Measurements from ENCODE around the gene IGFBP6.

IGFBP6 gene

DNA sequence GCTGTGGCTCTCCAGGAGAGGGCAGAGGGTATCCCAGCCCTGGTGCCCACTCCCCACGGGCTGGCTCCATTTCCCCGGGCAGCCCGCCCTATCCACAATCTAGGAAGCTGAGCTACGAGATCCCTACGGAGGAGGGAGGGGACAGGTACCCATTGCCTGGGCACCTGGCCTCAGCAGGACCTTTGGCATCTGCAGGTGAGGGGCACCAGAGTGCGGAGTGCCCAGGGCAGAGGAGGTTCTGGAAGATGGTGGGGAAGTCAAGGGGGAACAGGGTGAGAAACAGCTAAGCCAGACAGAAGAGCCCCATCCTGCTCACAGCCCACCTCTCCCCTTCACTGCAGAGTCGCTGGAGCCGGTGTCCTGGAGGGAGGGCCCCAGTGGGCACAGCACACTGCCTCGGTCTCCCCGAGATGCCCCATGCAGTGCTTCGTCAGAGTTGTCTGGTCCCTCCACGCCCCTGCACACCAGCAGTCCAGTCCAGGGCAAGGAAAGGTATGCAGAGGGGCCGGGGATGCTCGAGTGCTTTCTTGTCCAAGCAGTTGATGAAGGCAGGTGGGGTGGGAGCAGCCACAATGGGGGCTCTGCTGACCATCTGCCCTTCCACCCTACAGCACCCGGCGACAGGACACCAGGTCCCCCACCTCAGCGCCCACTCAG is 37.3 kb upstream of the IGFBP6 start:
- DNase-seq = no peak

DNA sequence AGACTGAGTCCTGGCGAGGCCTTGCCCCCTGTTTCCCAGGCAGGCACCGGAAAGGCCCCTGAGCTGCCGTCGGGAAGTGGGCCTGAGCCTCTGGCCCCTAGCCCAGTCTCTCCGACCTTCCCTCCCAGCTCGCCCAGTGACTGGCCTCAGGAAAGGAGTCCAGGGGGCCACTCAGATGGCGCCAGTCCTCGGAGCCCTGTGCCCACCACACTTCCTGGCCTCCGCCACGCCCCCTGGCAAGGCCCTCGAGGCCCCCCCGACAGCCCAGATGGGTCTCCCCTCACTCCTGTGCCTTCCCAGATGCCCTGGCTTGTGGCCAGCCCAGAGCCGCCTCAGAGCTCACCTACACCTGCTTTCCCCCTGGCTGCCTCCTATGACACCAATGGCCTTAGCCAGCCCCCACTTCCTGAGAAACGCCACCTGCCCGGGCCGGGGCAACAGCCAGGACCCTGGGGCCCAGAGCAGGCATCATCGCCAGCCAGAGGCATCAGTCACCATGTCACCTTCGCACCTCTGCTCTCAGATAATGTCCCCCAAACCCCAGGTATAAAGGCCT is 36.7 kb upstream of the IGFBP6 start:
- peak; percentile 62 for DNase-seq

DNA sequence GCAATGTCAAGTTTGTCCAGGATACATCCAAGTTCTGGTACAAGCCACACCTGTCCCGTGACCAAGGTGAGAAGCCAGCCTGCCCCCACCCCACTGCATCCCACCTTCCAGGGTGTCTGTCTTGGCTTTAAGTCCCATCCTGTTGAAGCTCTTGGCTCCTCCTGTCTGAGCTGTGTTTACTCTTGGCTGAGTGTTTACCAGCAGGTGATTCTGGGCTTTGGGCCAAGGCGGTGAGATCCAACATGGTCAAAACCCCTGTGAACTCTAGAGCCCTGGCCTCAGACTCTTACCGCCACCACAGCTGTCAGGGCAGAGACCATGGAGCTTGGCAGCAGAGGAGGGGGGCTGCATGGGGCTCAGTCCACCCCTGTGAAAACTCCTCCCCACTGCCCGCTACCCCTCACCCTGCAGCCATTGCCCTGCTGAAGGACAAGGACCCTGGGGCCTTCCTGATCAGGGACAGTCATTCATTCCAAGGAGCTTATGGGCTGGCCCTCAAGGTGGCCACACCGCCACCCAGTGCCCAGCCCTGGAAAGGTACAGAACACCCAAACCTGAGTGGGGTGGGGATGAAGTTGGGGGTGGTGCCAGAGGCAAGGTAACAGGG is 36.0 kb upstream of the IGFBP6 start:
- DNase-seq = peak; percentile 87

DNA sequence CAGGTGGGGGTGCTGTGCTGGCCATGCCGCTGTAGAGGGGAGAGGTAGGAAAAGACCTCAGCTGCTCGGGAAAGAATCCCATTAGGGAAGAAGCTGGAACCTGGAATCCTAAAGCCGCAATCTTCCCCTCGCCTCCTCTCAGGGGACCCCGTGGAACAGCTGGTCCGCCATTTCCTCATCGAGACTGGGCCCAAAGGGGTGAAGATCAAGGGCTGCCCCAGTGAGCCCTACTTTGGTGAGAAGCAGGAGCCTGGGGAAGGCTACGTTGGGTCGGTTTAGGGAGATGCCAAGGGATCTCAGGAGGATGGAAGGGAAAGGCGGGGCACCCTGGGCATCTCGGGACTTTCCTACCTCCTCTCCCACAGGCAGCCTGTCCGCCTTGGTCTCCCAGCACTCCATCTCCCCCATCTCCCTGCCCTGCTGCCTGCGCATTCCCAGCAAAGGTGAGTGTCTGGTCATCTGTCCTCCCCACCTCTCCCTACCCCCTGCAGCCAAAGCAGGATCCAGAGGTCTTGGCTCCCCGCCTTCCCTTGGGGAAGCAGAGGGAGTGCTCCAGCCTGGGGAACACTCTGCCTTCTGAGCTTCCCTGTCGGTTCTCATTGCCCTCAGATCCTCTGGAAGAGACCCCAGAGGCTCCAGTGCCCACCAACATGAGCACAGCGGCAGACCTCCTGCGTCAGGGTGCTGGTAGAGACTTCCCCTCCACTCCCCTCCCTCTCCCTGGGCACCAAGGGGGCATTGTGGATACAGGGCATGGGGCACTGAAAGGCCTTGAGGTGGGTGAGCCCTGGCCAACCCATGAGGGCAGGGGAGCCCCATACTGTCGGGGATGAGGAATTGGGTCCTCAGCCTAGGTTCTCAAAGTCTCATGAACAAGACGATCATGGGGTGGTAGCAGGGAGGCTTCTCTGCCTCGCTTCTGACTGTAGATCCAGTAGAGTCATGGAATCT is 35.2 kb upstream of the IGFBP6 start:
- no peak for DNase-seq

DNA sequence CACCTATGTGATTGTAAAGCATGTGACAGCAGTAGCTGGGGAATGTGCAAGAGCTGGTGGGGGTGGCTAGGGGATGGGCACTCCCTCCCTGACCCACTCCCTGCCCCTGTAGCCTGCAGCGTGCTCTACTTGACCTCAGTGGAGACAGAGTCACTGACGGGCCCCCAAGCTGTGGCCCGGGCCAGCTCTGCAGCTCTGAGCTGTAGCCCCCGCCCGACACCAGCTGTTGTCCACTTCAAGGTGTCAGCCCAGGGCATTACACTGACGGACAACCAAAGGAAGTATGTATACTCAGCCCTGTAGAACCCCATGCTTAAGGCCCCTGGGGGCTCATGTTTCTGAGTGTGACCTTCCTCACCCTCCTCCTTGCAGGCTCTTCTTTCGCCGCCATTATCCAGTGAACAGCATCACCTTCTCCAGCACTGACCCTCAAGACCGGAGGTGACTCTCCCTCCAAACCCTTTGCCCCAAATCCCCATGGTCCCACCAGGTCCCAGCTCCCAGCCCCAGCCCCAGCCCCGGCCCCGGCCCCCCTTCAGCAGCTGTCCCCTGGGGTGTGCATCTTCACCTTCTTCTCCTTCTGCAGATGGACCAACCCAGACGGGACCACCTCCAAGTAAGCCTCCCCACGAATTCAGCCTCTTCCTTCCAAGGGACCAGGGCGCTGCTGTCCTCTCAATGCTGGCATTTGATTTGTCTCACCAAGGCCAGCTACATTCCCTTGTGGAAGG is 34.3 kb upstream of the IGFBP6 start:
- DNase-seq = no peak

DNA sequence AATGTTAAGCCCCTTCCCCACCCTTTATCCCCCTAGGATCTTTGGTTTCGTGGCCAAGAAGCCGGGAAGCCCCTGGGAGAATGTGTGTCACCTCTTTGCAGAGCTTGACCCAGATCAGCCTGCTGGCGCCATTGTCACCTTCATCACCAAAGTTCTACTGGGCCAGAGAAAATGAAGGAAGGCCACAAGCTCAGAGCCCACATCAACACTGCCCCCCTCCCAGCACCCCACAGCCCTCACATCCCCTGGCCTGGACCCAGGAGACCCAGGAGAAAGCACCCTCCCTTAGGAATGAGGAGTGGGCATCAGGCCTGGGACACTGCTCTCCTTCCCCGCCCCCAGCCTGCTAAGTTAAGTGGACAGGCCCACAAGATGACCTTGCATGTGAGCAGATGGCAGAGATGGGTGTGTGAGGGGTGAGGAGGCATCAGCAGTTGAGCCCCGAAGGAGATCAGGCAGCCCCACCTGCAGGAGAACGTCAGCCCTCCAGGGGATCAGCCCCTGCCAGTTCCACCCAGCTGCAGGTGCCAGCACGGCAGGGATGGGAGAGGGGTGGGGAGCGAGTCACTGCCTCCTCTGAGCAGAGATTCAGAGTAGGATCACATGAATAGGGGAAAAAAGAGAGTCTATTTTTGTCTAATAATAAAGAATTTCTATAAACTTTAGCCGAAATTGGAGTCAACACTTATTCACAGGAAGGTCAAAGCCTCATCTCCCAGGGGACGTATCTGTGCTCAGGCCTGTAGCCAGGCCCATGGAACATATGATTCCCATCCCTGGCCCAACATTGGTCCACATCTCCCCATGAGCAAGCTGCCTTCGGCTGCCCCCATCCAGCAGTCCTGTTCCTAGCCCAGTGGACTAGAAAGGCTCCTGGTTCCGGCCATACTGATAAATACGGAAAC is 33.5 kb upstream of the IGFBP6 start:
- peak; percentile 62 for DNase-seq

DNA sequence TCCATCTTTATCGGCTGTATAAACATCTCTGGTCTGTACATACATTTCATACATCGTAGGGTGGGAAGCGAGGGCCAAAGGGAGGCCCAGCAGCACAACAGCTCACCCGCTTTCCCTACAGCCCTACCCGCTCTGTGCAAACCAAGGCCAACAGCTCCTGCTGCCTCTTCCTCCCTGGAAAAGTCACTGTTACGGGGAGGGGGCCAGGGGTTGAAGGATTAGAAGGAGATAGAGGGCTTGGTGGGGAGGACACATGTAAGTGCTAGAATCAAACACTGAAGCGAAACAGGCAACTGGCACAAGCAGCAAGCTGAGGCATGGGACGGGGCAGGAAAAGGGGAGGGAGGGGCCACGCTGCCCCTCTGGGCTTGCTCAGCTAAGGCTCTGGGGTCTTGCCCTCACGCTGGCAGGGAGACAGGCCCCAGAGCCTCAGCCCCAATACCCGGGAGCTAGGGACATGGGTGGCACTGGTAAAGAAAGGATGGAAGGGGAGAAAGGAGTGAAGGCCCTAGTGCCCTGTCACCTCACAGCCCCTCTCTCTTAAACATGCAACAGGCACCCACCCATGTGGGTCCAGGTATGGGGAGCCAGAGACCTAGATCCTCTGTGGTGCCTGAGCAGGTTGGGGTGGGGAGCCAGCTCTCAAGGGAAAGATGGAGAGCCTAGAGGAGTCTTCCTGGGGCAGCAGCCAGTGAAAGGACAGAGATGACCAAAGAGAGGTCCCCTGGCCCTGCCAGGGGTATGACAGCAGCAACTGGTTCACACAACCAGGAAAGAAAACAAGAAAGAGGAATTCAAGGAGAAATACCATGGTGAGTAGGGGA is 32.6 kb upstream of the IGFBP6 start:
- DNase-seq = no peak

DNA sequence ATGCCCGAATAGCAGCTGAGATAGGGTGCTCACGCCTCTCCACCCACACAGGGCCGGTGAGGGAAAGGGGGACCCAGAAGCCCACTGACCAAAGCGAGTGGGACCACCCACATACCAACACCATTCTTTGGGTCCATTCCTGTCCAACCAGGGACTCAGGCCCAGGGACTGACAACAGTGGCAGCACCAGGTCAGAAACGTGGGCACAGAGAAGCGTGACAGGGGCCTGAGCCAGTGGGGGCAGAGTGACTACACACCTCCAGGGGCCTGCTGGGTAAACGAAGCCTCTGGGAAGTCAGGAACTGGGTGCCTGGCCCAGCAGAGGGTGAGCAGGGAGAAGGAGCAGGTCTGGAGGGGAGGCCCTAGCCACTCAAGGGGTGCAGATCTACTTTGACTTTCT is 32.0 kb upstream of the IGFBP6 start:
- no peak for DNase-seq

DNA sequence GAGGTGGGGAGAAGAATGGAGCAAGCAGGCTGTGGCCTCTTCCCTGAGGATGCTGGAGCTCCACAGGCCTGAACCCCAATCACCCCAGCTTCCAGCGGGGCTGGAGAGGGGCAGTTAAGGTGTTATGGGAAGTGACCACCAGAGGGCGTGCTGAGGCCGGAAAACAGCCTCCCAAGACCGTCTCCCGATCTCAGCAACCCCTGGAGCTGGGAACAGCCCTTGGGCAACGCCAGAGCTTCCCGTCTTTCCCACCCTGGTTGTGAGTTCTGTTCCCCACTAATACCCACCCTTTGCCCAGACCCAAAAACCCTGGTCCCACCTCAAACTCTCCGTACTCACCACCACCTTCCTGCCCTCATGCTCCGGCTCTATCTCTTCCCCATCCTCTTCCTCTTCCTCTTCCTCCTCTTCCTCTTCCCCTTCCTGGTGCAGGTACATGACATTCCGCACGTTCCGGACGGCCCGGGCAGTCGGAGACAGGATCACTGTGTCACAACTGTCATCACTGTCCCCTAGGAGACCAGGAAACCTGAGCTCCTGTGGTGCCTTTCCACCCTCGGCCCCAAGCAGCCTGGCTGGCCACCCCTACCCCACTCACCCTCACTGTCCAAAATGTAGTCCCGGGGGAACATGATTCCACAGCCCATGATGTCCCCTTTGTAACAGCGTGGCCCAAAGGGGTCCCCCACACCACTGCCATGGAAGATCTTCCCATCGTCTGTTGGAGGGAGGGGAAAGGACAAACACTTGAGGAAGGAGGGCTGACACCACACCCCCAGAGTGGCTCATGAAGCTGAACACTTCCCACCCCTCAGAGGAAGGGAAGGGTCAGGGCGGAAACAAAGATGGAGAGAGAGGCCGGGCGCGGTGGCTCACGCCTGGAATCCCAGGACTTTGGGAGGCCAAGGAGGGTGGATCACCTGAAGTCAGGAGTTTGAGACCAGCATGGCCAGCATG is 31.2 kb upstream of the IGFBP6 start:
- peak; percentile 69 for DNase-seq

DNA sequence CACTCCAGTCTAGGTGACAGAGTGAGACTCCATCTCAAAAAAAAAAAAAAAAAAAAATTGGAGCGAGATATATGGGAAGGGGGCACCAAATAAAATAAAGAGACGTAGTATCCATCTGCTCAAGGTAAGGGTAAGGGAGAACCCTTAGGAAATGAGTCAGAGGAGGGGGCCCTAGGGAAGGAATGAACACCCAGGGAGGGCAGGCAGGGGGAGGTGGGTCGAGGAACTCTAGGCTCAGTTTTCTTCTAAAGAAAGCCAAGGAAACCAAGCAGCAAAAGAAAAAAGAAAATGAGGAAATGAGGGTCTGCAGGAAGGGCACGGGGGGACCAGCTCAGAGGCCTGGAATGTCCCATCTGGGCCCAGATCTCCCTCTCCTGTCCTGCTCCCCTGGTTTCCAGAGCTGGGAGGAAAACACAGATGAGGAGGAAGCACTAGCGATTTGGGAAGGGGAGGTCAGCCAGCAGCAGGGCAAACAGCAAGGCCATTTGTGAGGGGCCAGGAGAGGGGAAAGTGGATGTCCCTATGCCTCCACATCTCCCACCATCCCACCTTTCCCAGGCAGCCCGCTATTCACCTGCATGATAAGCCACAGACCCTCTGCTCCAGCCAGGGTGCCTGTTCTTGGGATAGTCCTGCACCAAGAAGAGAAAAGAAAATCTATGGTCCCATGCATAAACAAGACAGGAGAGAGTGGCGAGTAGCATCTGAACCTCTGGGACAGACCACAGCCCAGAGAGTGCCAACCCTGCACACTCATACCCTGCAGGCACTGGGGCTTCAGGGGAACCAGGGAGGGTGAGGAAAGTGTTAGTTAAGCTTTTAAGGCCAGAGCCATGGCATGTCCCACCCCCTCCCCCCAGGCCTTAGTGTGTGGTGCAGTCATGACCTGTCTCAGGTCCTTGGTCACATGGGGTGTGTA is 30.1 kb upstream of the IGFBP6 start:
- no peak for DNase-seq

DNA sequence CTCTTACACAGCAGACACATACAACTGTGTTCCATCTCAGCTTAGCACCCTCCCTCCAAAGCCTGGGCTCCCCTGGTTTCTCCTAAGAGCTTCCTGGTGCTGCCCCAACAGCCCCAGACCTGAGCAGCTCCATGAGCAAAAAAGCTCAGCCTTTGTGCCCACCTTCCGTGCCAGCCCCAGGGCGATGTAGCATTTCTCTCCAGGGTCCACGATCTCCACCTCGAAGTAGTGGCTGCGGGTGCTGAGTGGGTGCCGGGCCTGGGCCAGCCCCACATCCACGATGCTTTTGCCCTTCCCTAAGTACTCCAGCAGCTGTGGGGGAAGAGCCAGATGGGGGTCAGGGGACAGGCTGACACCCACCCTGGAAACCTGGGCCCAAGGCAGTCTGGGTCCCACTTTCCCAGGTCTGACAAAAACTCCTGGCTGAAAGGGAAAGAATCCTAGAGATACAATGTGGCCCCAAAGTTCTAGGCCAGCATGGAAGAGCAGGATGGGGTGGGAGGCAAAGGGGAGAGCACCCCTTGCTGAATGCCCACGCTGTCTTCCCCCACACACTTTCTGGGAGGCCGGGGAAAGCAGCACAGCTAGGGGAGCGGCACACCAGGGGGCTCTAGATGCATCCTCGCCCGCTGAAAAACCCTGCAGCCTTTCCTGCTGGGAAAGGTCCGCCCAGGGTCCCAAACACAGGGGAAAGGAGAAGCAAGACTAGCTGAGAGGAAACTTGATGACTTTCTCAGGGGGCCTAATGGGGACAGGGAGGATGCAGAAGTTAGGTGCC is 29.3 kb upstream of the IGFBP6 start:
- DNase-seq = no peak

DNA sequence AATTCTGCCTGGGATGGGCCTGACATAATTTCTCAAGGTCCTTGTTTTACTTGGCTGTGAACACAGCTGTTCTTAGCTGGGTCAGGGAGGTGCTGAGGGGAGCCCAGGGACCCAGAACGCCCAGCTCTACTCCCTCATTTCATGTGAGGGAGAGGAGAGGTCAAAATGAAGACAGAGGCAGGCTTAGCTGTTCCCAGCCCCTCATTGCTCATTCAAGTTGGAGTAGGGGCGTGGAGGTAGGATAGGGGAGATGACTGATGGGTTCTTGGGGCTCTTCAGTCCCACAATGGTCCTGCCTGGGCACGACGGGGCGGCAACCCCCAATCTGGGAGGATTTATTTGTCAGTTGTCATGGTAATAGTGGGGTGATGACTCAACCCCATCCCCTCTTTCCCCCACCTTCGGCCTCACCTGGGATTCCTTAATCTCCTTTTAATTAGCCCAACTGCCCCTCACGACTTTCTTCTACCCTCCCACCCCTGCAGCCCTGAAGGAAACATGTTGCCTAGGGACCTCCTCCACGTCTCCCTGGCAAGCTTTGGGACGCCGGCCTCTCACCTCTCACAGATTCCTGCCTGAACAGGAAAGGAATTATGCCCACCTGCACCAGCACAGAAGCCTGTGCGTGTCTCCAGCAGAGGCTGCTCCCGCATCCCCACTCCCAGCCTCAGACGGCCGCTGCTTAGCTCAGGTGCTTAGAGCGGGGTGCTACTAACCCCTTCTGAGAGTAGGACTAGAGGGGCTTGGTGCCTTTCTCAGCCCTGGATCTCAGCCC is 28.5 kb upstream of the IGFBP6 start:
- no peak for DNase-seq

DNA sequence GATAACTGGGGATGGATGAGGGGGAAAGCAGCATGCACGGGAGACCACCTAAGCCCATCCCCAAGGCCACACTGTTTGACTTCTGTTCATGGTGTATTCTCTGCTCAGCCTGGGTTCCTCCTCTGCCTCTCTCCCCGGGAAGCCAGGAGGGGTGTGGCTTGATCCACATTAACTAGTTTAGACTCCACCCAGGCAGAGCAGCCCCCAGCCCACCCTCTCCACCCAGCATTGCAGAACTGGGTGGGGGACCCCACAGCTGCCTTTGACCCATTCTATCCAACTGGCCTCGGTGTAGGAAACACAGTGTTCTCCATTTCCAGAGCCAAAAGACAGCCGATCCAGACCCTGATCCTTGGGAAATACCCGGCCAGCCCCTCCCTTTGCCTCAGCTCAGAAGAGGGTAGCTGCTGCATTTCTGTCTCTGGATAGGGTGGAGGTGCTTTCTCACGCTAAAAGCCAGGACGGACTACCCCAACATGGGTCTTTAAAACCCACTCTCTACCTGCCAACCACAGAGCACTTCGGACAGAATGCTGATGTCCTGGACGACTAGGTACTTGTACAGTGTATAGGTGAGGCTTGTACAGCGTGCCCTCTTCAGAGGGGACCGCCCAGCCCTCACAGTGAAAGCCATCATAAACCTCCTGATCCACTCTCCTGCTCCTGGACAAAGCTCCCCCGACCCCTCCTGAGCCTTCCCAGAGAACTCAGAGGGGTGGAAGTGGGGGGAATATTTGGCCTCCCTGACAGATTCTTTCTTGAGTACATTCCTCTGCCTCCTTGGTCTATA is 27.7 kb upstream of the IGFBP6 start:
- DNase-seq = no peak

DNA sequence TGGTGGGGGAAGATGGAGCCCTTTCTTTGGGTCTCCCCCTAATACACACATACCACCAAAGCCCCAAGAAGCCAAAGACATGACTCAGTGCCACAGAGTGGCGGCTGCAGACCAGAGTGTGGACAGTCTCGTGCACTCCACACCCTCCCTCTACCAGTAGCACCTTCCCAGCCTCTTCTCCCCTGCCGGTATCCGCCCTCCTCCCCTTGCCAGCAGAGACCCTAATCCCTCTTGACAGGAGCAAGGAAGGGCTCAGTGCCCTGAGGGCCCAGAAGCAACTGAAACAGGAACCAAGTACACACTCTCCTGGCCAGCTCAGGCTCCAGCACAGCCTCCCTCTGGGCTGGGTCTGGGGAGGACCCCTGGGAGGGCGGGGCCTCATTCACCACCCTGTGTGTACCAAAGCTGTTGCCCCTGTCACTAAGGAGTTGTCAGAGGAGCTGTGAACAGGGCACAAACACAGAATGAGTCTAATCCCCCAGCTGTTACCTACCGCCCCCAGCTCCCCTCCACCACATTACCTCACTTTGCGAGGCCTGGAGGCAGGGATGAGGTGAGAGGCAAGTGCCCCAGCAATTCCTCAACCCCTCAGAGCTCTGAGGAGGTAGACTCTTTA is 26.5 kb upstream of the IGFBP6 start:
- no peak for DNase-seq

All from NCI-H345 (cell line).